Aorta (tissue), 5 donors: Measurements from ENCODE around the gene ELAPOR2. TPM values are rescaled to one million over a fixed set of nuclear protein-coding genes. Genes with fewer than 3 reads are reported as not detected.
"Not testable (repeated sequence)": the region's sequence is repeated elsewhere in the genome, so short reads cannot be mapped to it uniquely, and the experiment has no call there.

ENCODE experiments used
- ATAC-seq: fragments of 200-7000 bp; cut with Tn5 transposase; one replicate; pipeline ENCODE4 v1.9.1; 2022; ENCODE audit warnings: moderate library complexity; ENCODE audit not compliant: low FRiP score
- DNase-seq, 2 donors: peaks; one replicate each; pipeline ENCODE4 v3.0.0-alpha.2; 2020
- H3K27ac ChIP-seq, 2 donors: one replicate each; pipeline ENCODE4 v1.5.1; 2013; ENCODE audit warnings: low read length in 2 of 2, mild to moderate bottlenecking in 2 of 2, moderate library complexity in 2 of 2, control low read depth in 1 of 2, inconsistent platforms in 1 of 2, low read depth in 1 of 2
- H3K27me3 ChIP-seq, 2 donors: one replicate each; pipeline ENCODE4 v1.6.1; 2013; ENCODE audit warnings: control low read depth in 1 of 2, low read length in 1 of 2, mild to moderate bottlenecking in 1 of 2, moderate library complexity in 1 of 2; ENCODE audit not compliant: insufficient read depth in 2 of 2, control insufficient read depth in 1 of 2
- H3K36me3 ChIP-seq, 2 donors: one replicate each; pipeline ENCODE4 v1.6.1; 2013; ENCODE audit warnings: control low read depth in 1 of 2, low read length in 1 of 2, mild to moderate bottlenecking in 1 of 2; ENCODE audit not compliant: insufficient read depth in 2 of 2, control insufficient read depth in 1 of 2
- H3K4me1 ChIP-seq, 2 donors: one replicate each; pipeline ENCODE4 v1.6.1; 2013; ENCODE audit warnings: low read length in 2 of 2, control low read depth in 1 of 2, mild to moderate bottlenecking in 1 of 2, moderate library complexity in 1 of 2; ENCODE audit not compliant: insufficient read depth in 2 of 2, control insufficient read depth in 1 of 2
- H3K4me3 ChIP-seq, 2 donors: one replicate each; pipeline ENCODE4 v1.5.1; 2013; ENCODE audit warnings: low read length in 2 of 2, control low read depth in 1 of 2, mild to moderate bottlenecking in 1 of 2
- H3K9me3 ChIP-seq: one replicate; pipeline ENCODE4 v1.6.1; 2013; ENCODE audit warnings: mild to moderate bottlenecking, low read length; ENCODE audit not compliant: control insufficient read depth
- WGBS, 2 donors: extraction: QIAGEN DNeasy Blood & Tissue Kit; methylation state at CpG; one replicate each; pipeline ENCODE4 v1.1.7; 2013; 5-methylcytosine and 5-hydroxymethylcytosine counted together
- intact Hi-C, 2 donors: fragments of 100-400 bp; cut with DNase I; formaldehyde crosslinking; loops; one replicate each; pipeline versions ENCODE4 v1.14.2 to v1.15.0; 2022
- polyA plus RNA-seq, 2 donors: library from polyadenylated mRNA; stranded (reverse); fragments of 200-250 nt; gene quantifications; one replicate each; pipeline ENCODE4 v1.2.3, GENCODE V29; 2013
- total RNA-seq, 2 donors: library from RNA; stranded (reverse); fragmentation: NEBNext Ultra II Directional; extraction: Animal tissue kit (Norgen Biotek cat#: 25700); gene quantifications; one replicate each; pipeline ENCODE4 v1.2.1, GENCODE V29; 2021
- donor health status: healthy with polysubstance abuse.
- donor health status: Bipolar disorder and iron deficiency.
- donor health status: DM: no; HTN: no; CAD: no.
- donor health status: DM: no; HTN: no; CAD: no.
- donor health status: DM: yes; HTN: yes; CAD: no.

The ELAPOR2 gene
- total and polyA plus RNA-seq, 4 donors = 2.7 to 23.7 (median 10.4) TPM

GRCh38 chr7:87057210-87057609, 2.2 kb downstream of the ELAPOR2 start:
- DNase-seq (no peak), ATAC-seq (no peak)
- no peak overlapping the region for H3K27ac ChIP-seq
- H3K27me3 ChIP-seq = no peaks in the 10 kb centered on the region
- no peaks in the 10 kb centered on the region for H3K36me3 ChIP-seq
- H3K4me1 ChIP-seq = no peaks in the 10 kb centered on the region
- H3K4me3 ChIP-seq = no peak overlapping the region
- intact Hi-C loops = loop anchor here (5.0 to 10.0 kb wide), 3 partner anchors 125 to 168 kb away; partner anchors contain the start of gene TMEM243 (in 1 of the 2)
- WGBS, 2 donors = 95 to 97% methylated on average over 2 of the region's 2 CpGs
- no peaks in the 10 kb centered on the region for H3K9me3 ChIP-seq

GRCh38 chr7:87056346-87056745, 3.1 kb downstream of the ELAPOR2 start:
- H3K27me3 ChIP-seq = no peaks in the 10 kb centered on the region
- H3K27ac ChIP-seq = no peak overlapping the region
- no peak for DNase-seq
- intact Hi-C loops = loop anchor here (5.0 to 10.0 kb wide), 3 partner anchors 124 to 168 kb away; partner anchors contain the start of gene TMEM243 (in 1 of the 2)
- H3K9me3 ChIP-seq = no peaks in the 10 kb centered on the region
- no peak for ATAC-seq
- 94 to 98% methylated on average over 3 of the region's 3 CpGs for WGBS, 2 donors
- no peaks in the 10 kb centered on the region for H3K36me3 ChIP-seq
- H3K4me1 ChIP-seq = no peaks in the 10 kb centered on the region
- no peak overlapping the region for H3K4me3 ChIP-seq

GRCh38 chr7:87048839-87049238, 10.6 kb downstream of the ELAPOR2 start:
- DNase-seq (no peak), ATAC-seq (no peak)
- Histone ChIP-seq H3K36me3 (no peaks in the 10 kb centered on the region), H3K27me3 (no peaks in the 10 kb centered on the region), H3K27ac (no peak overlapping the region), H3K9me3 (no peaks in the 10 kb centered on the region), H3K4me1 (no peaks in the 10 kb centered on the region), H3K4me3 (no peak overlapping the region)
- WGBS, 2 donors = 40 to 94% methylated on average over 1 of the region's 1 CpG
- intact Hi-C loops = no loop called here

GRCh38 chr7:87046456-87046855, 13.0 kb downstream of the ELAPOR2 start:
- Histone ChIP-seq H3K27ac (no peak overlapping the region), H3K27me3 (no peaks in the 10 kb centered on the region), H3K4me1 (no peaks in the 10 kb centered on the region), H3K9me3 (no peaks in the 10 kb centered on the region), H3K36me3 (no peaks in the 10 kb centered on the region), H3K4me3 (no peak overlapping the region)
- intact Hi-C loops = no loop called here
- DNase-seq (no peak), ATAC-seq (no peak)
- 83 to 84% methylated on average over 5 of the region's 5 CpGs for WGBS, 2 donors

GRCh38 chr7:87044713-87045112, 14.7 kb downstream of the ELAPOR2 start:
- DNase-seq, H3K27ac ChIP-seq, ATAC-seq, H3K36me3 ChIP-seq, H3K4me3 ChIP-seq, intact Hi-C loops, H3K4me1 ChIP-seq, H3K9me3 ChIP-seq, H3K27me3 ChIP-seq: not testable (repeated sequence)
- WGBS, 2 donors = 64 to 92% methylated on average over 1 to 2 of the region's 2 CpGs

- H3K4me1 ChIP-seq, H3K36me3 ChIP-seq, ATAC-seq, intact Hi-C loops, H3K27me3 ChIP-seq, DNase-seq, H3K9me3 ChIP-seq, H3K27ac ChIP-seq, H3K4me3 ChIP-seq: not testable (repeated sequence)
- WGBS, 2 donors = 79 to 80% methylated on average over 3 to 5 of the region's 5 CpGs
Observed at GRCh38 chr7:87041586-87041985, 17.9 kb downstream of the ELAPOR2 start.

- H3K4me1 ChIP-seq, intact Hi-C loops, H3K36me3 ChIP-seq, H3K27ac ChIP-seq, ATAC-seq, H3K9me3 ChIP-seq, H3K4me3 ChIP-seq, H3K27me3 ChIP-seq: not testable (repeated sequence)
- WGBS, 2 donors = 69 to 73% methylated on average over 23 to 34 of the region's 34 CpGs
- DNase-seq = peak in 1 of 2 donors; percentile 39
Observed at GRCh38 chr7:87039691-87040299, 19.7 kb downstream of the ELAPOR2 start.

- 79 to 83% methylated on average over 5 of the region's 5 CpGs for WGBS, 2 donors
- H3K27ac ChIP-seq = no peak overlapping the region
- intact Hi-C loops = no loop called here
Observed at GRCh38 chr7:87038993-87039690, 20.3 kb downstream of the ELAPOR2 start.

GRCh38 chr7:87036985-87037384, 22.5 kb downstream of the ELAPOR2 start:
- no peaks in the 10 kb centered on the region for H3K27me3 ChIP-seq
- ATAC-seq (no peak), DNase-seq (no peak)
- peaks cover 2% of the 10 kb centered on the region for H3K9me3 ChIP-seq
- H3K36me3 ChIP-seq = no peaks in the 10 kb centered on the region
- H3K4me3 ChIP-seq = no peak overlapping the region
- H3K4me1 ChIP-seq = no peaks in the 10 kb centered on the region
- H3K27ac ChIP-seq = no peak overlapping the region
- 89 to 93% methylated on average over 2 of the region's 2 CpGs for WGBS, 2 donors
- intact Hi-C loops = no loop called here

More at GRCh38 chr7:87038993-87039690, 20.3 kb downstream of the ELAPOR2 start:
- Histone ChIP-seq H3K4me1 (no peaks in the 10 kb centered on the region), H3K9me3 (peaks cover 2% of the 10 kb centered on the region), H3K36me3 (no peaks in the 10 kb centered on the region), H3K27me3 (no peaks in the 10 kb centered on the region), H3K4me3 (no peak overlapping the region)
- no peak for DNase-seq
- ATAC-seq = no peak
